Upper lobe of left lung (tissue), 4 donors: ENCODE measurements around the gene OAS2.

Experiments used
- CTCF ChIP-seq, 6 experiments: fragments of 450-650 bp in 4 of 6; fragments of 200-600 bp in 2 of 6; sonication (generic) in 2 of 6; IDR thresholded peaks; one replicate each; pipeline ENCODE4 v1.5.1; 2016 to 2019; ENCODE audit warnings: antibody characterized with exemption in 6 of 6
- EP300 ChIP-seq, 4 donors: sonication (generic); formaldehyde crosslinking; IDR thresholded peaks; one replicate each; pipeline ENCODE4 v1.5.1; 2017; ENCODE audit warnings: antibody characterized with exemption in 4 of 4, control low read depth in 2 of 4
- POLR2A ChIP-seq, 4 donors: fragments of 450-650 bp; IDR thresholded peaks; one replicate each; pipeline ENCODE4 v1.5.1; 2016 to 2017; ENCODE audit warnings: antibody characterized with exemption in 4 of 4, mild to moderate bottlenecking in 2 of 4
- POLR2AphosphoS5 ChIP-seq, 2 donors: sonication (generic); formaldehyde crosslinking; IDR thresholded peaks; one replicate each; pipeline ENCODE4 v1.5.1; 2017; ENCODE audit warnings: antibody characterized with exemption in 2 of 2

GRCh38 chr12:112992541-112993398 lies 14.5 kb downstream of the OAS2 start:
- TF ChIP-seq CTCF (IDR thresholded peaks at IDR 0.05) (peak; percentile 77 to 90 (median 82)), EP300 (IDR thresholded peaks at IDR 0.05) (no peak), POLR2A (IDR thresholded peaks at IDR 0.05) (no peak), POLR2AphosphoS5 (IDR thresholded peaks at IDR 0.05) (no peak)
